ENCODE results near the gene TCF19.
A peak's percentile ranks its signal among the peaks of the same experiment; 100 is the strongest.

Gene TCF19

DNA sequence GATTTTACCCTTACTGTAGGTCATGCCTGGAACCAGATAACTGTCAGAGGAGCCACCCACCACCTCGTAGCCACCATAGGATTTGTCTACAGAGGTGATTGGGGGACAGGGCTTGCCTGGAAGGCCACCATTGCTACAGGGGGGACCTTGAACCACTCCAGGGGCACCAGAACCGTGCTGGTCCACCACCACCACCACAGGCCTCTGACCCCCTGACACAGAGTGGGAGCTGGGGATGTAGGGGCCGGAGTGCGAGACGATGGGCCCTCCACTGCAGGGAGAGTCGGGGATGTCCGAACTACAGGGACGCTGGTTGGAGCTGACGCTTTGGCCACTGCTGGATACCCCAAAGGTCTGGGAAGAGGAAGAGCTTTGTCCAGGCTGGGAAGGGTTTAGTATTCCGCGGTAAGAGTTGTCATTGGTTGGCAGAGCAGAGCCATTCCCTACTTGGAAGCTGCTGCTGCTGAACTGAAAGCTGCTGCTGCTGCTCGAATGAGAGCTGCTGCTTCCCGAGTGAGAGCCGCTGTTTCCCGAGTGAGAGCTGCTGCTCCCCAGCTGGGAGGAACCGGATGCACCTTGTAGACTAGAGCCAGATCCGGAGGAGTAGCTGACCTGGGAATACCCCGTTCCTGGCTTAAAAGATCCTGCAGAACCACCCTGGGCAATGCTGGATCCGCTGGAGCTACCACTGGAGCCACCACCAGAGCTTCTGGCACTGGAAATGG, 41.6 kb upstream of the TCF19 start:
- Histone ChIP-seq H3K9me3 (ENCODE audit: control insufficient read depth in 5 of 5, low read length in 5 of 5) (no peaks in the 10 kb centered on the region), H3K36me3 (ENCODE audit: control insufficient read depth in 5 of 5, insufficient read depth in 5 of 5, low read length in 5 of 5) (no peaks in the 10 kb centered on the region), H3K4me3 (ENCODE audit: low read depth in 1 of 5, low read length in 5 of 5) (peak overlapping the region in 4 of 5 donors; percentile 36 to 69 (median 58)), H3K27me3 (ENCODE audit: control insufficient read depth in 5 of 5, insufficient read depth in 4 of 5, low read length in 5 of 5) (peaks cover 0 to 16% (median 5%) of the 10 kb centered on the region in 5 donors), H3K4me1 (ENCODE audit: control insufficient read depth in 5 of 5, insufficient read depth in 5 of 5, low read length in 5 of 5) (peaks cover 5 to 49% (median 35%) of the 10 kb centered on the region in 5 donors), H3K27ac (ENCODE audit: low read depth, low read length) (no peak overlapping the region), H3K9ac (ENCODE audit: low read length in 5 of 5) (peak overlapping the region in 3 of 5 donors; percentile 13 to 46 (median 26))

DNA sequence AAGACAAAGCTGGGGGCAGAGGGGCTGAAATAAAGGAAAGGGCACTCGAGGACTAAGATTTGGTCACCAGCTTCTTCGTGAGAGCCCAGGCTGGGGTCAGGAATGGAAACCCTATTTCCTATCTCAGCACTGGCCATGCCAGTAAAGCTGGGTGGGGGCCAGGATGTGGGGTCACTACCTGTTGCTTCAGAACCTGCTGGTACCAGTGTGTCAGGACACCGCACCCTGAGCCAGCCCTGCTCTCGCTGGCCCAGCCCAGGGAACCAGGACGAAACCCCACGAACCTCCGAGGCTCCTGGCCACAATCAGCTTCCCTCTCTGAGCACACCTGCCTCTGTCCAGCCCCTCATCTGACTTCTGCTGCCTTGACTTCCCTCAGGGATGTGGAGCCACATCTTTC, 40.2 kb upstream of the TCF19 start:
- H3K4me3 ChIP-seq (ENCODE audit: low read depth in 1 of 5, low read length in 5 of 5): no peak overlapping the region
- H3K27me3 ChIP-seq (ENCODE audit: control insufficient read depth in 5 of 5, insufficient read depth in 4 of 5, low read length in 5 of 5): peaks cover 0 to 16% (median 5%) of the 10 kb centered on the region in 5 donors
- H3K4me1 ChIP-seq (ENCODE audit: control insufficient read depth in 5 of 5, insufficient read depth in 5 of 5, low read length in 5 of 5): peaks cover 8 to 59% (median 41%) of the 10 kb centered on the region in 5 donors
- H3K27ac ChIP-seq (ENCODE audit: low read depth, low read length): no peak overlapping the region
- H3K9me3 ChIP-seq (ENCODE audit: control insufficient read depth in 5 of 5, low read length in 5 of 5): no peaks in the 10 kb centered on the region
- no peaks in the 10 kb centered on the region for H3K36me3 ChIP-seq (ENCODE audit: control insufficient read depth in 5 of 5, insufficient read depth in 5 of 5, low read length in 5 of 5)
- no peak overlapping the region for H3K9ac ChIP-seq (ENCODE audit: low read length in 5 of 5)

DNA sequence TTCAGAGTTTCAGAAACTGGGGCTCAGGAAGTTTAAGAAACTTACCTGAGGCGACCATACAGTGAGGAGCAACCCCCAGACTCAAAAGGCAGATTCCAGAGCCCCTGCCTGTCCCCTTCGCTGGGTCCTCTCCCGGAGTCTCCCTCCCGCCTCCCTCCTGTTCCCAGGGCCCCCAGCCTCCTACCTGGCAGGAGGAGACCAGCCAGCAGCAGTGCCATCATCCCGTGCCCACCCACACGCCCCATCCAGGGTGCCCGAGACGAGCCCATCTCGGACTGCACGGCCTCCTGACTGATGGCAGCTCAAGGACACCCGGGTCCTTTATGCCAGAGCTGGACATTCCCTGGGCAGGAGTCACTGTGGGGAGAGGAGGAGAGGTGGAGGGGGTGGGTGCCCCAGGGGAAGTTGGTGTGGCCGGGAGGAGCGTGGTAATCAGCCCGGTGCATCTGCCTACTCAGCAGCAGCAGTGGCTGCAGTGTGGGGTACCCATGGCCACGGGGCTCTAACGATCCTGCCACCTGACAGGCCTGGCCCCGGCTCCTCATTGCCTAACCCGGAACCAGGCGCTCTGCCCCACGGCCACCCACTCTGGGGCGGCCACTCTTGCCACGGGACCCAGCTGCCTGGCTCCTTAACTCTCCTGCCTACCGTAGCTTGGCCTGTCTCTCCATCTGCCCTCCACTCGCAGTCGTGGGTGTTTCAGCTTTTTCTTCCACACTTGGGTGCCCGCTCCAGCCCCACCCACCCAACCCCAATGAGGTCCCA, 38.1 kb upstream of the TCF19 start, which contains the start of gene CDSN:
Gene CDSN (minus strand): TSS at position 296 of the 765 bp plus-strand sequence. CDS start 27 bp downstream, at position 269.
- peaks cover 0 to 9% (median 5%) of the 10 kb centered on the region in 5 donors for H3K27me3 ChIP-seq (ENCODE audit: control insufficient read depth in 5 of 5, insufficient read depth in 4 of 5, low read length in 5 of 5)
- H3K4me1 ChIP-seq (ENCODE audit: control insufficient read depth in 5 of 5, insufficient read depth in 5 of 5, low read length in 5 of 5): peaks cover 4 to 54% (median 31%) of the 10 kb centered on the region in 5 donors
- H3K36me3 ChIP-seq (ENCODE audit: control insufficient read depth in 5 of 5, insufficient read depth in 5 of 5, low read length in 5 of 5): no peaks in the 10 kb centered on the region
- no peak within 1 kb of the TSS for H3K9ac ChIP-seq (ENCODE audit: low read length in 5 of 5)
- H3K27ac ChIP-seq (ENCODE audit: low read depth, low read length): no peak within 1 kb of the TSS
- no peak within 1 kb of the TSS for H3K4me3 ChIP-seq (ENCODE audit: low read depth in 1 of 5, low read length in 5 of 5)
- H3K9me3 ChIP-seq (ENCODE audit: control insufficient read depth in 5 of 5, low read length in 5 of 5): no peaks in the 10 kb centered on the region

DNA sequence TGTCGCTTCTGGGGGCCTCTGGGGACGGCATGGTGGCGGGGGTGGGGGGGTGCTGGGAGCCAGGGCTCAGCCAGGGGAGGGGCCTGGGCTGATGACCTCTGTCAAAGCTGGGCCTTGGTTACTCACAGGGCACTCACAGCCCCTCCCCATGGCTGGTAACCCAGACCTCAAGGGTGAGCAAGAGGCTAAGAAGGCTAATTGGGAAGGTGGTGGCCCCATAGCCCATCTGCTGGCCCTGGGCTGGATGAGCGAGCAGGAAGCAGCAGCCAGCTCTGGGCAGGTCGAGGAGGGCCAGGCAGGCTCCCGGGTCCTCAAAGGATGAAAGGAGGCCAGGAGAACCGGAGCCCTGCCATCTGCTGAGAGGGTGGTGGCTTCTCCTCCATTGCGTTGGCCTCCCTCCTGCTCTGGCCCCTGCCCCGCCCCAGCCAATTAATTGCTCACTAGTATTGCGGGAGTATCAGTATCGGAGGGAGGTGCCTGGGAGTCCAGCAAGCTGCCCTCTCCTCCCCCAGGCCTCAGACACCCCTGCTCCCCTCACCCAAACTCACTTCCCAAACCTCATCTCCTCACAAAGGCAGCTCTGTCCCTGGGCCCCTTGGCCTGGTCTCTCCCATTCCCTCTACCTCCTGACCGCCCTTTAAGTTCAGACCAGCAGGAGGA, 37.1 kb upstream of the TCF19 start:
- no peak overlapping the region for H3K4me3 ChIP-seq (ENCODE audit: low read depth in 1 of 5, low read length in 5 of 5)

DNA sequence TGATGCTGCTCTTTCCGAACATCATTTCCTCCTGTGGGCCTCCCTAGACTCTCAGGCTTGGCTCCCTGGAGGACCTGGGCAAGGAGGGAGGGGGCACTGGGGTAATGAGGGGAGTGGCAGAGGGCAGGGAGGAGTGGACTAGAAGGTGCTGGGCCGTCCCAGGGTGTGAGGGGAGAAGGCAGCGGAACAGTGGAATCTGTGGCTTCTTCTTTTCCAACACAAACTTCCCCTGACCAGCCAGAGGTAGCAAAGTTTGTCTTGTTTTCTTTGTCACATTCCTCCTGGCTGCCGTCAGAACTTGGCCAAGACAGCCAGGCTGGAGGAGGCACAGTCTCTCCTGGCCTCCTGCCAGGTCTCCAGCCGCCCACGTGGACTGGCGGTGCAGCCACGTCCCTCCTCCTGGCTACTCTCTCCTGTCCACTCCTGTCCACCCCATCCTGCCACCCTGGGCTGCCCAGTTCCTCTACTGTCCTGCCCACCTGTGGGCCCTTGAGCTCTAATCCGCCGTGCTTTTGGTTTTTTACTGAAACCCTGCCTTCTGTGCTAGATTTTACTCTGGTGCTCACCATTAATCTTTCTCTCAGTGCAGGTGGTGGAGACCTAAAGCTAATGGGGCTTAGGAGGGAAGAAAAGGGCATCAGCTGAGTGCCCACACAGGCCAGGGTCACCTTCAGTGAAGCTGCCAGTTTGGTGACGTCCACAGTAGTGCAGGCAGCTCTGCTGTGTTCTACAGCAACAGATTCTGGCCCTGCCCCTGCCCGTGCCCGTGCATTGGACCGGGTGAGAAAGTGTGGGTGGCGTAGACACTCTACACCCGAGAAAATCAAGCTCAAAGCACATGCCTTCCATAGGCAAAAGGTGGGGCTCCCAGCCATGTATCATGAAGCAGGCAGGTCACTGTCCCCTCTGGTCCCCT, 35.3 kb upstream of the TCF19 start:
- Histone ChIP-seq H3K36me3 (ENCODE audit: control insufficient read depth in 5 of 5, insufficient read depth in 5 of 5, low read length in 5 of 5) (no peaks in the 10 kb centered on the region), H3K9ac (ENCODE audit: low read length in 5 of 5) (peak overlapping the region in 1 of 5 donors; percentile 38), H3K4me1 (ENCODE audit: control insufficient read depth in 5 of 5, insufficient read depth in 5 of 5, low read length in 5 of 5) (peaks cover 0 to 50% (median 14%) of the 10 kb centered on the region in 5 donors), H3K9me3 (ENCODE audit: control insufficient read depth in 5 of 5, low read length in 5 of 5) (no peaks in the 10 kb centered on the region), H3K27ac (ENCODE audit: low read depth, low read length) (peak overlapping the region; percentile 41), H3K4me3 (ENCODE audit: low read depth in 1 of 5, low read length in 5 of 5) (peak overlapping the region in 1 of 5 donors; percentile 17), H3K27me3 (ENCODE audit: control insufficient read depth in 5 of 5, insufficient read depth in 4 of 5, low read length in 5 of 5) (peaks cover 0 to 3% (median 0%) of the 10 kb centered on the region in 5 donors)

More for the DNA sequence above, 37.1 kb upstream of the TCF19 start:
- H3K36me3 ChIP-seq (ENCODE audit: control insufficient read depth in 5 of 5, insufficient read depth in 5 of 5, low read length in 5 of 5): no peaks in the 10 kb centered on the region
- peak overlapping the region in 1 of 5 donors; percentile 11 for H3K9ac ChIP-seq (ENCODE audit: low read length in 5 of 5)
- H3K27me3 ChIP-seq (ENCODE audit: control insufficient read depth in 5 of 5, insufficient read depth in 4 of 5, low read length in 5 of 5): peaks cover 0 to 7% (median under 1%) of the 10 kb centered on the region in 5 donors
- no peaks in the 10 kb centered on the region for H3K9me3 ChIP-seq (ENCODE audit: control insufficient read depth in 5 of 5, low read length in 5 of 5)
- H3K4me1 ChIP-seq (ENCODE audit: control insufficient read depth in 5 of 5, insufficient read depth in 5 of 5, low read length in 5 of 5): peaks cover 4 to 58% (median 28%) of the 10 kb centered on the region in 5 donors
- no peak overlapping the region for H3K27ac ChIP-seq (ENCODE audit: low read depth, low read length)

DNA sequence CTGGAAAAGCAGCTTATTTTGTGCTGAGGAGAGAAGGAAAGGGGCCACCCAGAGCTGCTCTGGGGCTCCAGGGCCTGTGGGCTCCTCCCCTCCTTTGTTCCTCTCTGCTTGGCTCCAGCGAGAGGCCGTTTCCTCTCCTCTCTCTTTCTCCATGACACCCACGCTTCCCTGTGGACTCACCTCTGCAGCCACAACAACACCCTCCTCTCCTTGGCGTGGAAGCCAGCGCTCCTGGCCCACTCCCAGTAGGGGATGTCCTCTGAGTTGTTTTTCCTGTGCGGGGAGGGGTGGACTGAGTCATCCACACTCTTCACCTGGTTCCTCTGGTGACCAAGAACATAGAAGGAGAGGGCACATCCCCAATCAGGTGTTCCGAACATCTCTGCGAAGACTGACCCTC, 33.2 kb upstream of the TCF19 start:
- Histone ChIP-seq H3K9me3 (ENCODE audit: control insufficient read depth in 5 of 5, low read length in 5 of 5) (no peaks in the 10 kb centered on the region), H3K27ac (ENCODE audit: low read depth, low read length) (no peak overlapping the region), H3K36me3 (ENCODE audit: control insufficient read depth in 5 of 5, insufficient read depth in 5 of 5, low read length in 5 of 5) (no peaks in the 10 kb centered on the region), H3K4me1 (ENCODE audit: control insufficient read depth in 5 of 5, insufficient read depth in 5 of 5, low read length in 5 of 5) (peaks cover 0 to 45% (median 14%) of the 10 kb centered on the region in 5 donors), H3K27me3 (ENCODE audit: control insufficient read depth in 5 of 5, insufficient read depth in 4 of 5, low read length in 5 of 5) (no peaks in the 10 kb centered on the region), H3K9ac (ENCODE audit: low read length in 5 of 5) (no peak overlapping the region), H3K4me3 (ENCODE audit: low read depth in 1 of 5, low read length in 5 of 5) (no peak overlapping the region)

DNA sequence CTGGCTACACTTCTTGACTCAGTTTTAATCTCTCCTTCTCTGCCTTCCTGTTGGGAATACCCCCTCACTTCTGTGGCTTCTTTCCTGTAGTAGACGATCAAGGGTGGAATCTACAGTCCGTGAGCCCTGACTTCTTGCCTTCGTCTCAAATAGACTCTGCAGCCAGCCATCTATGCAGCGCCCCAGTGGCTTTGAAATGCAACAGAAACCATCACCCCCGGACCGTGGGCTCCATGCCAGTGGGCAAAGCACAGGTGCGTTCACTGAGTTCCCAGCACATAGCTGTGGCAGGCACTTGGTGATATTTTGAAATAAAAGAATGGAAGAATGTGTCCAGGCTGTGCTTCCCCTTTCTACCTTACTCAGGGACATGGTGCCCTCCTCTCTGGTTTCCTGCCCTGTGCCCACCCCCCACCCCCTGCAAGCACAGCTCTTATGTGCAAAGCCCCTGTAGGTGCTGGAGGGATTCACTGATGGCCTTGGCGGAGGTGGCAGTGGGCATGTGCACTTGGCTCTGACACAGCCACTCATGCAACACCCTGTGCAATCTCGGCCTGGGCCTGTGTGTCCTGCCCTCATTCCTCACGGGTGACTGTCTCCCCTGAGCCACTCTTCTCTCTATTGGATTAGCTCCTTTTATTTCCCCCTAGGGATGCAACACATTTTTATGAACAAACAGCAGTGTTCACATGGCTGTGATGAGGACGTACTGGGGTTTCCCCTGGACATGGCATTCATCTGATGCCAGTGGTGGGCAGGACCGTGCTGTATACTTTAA, 32.6 kb upstream of the TCF19 start:
- Histone ChIP-seq H3K9me3 (ENCODE audit: control insufficient read depth in 5 of 5, low read length in 5 of 5) (no peaks in the 10 kb centered on the region), H3K4me3 (ENCODE audit: low read depth in 1 of 5, low read length in 5 of 5) (no peak overlapping the region), H3K4me1 (ENCODE audit: control insufficient read depth in 5 of 5, insufficient read depth in 5 of 5, low read length in 5 of 5) (peaks cover 0 to 45% (median 14%) of the 10 kb centered on the region in 5 donors), H3K27me3 (ENCODE audit: control insufficient read depth in 5 of 5, insufficient read depth in 4 of 5, low read length in 5 of 5) (no peaks in the 10 kb centered on the region), H3K36me3 (ENCODE audit: control insufficient read depth in 5 of 5, insufficient read depth in 5 of 5, low read length in 5 of 5) (no peaks in the 10 kb centered on the region), H3K9ac (ENCODE audit: low read length in 5 of 5) (no peak overlapping the region), H3K27ac (ENCODE audit: low read depth, low read length) (no peak overlapping the region)

DNA sequence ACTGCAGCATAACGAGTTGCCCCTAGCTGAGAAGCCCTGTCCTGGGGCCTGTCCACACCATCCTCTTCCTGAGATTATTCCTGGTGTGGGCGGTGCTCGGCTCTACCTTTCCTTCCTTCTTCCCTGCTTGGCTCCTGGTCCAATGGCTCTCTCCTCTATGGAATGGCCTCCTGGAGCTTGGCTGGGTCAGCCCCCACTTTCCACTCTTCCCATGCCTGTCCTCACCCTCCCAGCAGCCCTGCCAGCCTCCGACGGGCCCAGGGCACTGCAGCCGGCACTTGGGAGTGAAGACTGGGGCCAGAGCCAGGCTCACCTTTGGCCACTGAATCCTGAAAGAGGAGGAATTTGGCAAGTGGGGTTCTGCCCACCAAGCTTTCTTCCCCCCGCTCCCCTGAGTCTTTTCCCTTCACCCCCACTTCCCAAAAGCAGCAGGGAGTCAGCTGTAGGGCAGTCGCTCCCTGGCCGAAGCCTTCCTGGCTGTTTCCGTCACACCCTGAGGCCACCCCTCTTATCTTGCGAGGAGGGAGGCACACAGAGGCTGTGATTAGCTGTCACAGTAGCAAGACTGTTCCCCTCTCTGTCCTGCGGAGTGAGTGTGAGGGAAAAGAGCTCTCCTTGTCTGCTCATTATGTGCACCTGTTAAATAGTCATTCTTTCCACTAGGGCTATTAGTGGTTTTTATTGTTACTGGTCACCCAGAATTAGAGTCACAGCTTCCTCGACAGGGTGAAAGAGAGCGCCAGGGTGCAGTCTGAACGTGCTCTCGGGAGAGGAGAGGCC, 31.8 kb upstream of the TCF19 start:
- Histone ChIP-seq H3K36me3 (ENCODE audit: control insufficient read depth in 5 of 5, insufficient read depth in 5 of 5, low read length in 5 of 5) (no peaks in the 10 kb centered on the region), H3K9me3 (ENCODE audit: control insufficient read depth in 5 of 5, low read length in 5 of 5) (no peaks in the 10 kb centered on the region), H3K9ac (ENCODE audit: low read length in 5 of 5) (no peak overlapping the region), H3K4me1 (ENCODE audit: control insufficient read depth in 5 of 5, insufficient read depth in 5 of 5, low read length in 5 of 5) (peaks cover 0 to 45% (median 14%) of the 10 kb centered on the region in 5 donors), H3K27ac (ENCODE audit: low read depth, low read length) (no peak overlapping the region), H3K27me3 (ENCODE audit: control insufficient read depth in 5 of 5, insufficient read depth in 4 of 5, low read length in 5 of 5) (no peaks in the 10 kb centered on the region), H3K4me3 (ENCODE audit: low read depth in 1 of 5, low read length in 5 of 5) (no peak overlapping the region)
